H1 (cell line): ENCODE results near the gene BACE2. TPM values are rescaled to one million over a fixed set of nuclear protein-coding genes. Genes with fewer than 3 reads are reported as not detected.

Experiments
- ASH2L ChIP-seq: fragments of 200-600, 300-600 bp; sonication (generic); IDR thresholded peaks from one replicate; pipeline ENCODE4 v1.7.1; 2017; ENCODE audit warnings: low read length
- SUZ12 ChIP-seq: fragments of 200-600 bp; sonication (generic); IDR thresholded peaks from 2 replicates; pipeline ENCODE4 v1.6.1; 2012; ENCODE audit warnings: mild to moderate bottlenecking, inconsistent platforms, low read length, moderate library complexity, mixed read lengths
- YY1 ChIP-seq: IDR thresholded peaks from 2 replicates; pipeline ENCODE4 v1.6.1; 2011; ENCODE audit warnings: low read depth, mild to moderate bottlenecking, low read length
- polyA plus RNA-seq, 7 experiments: library from polyadenylated mRNA; depleted of rRNA in 3 of 7; stranded (reverse) in 5 of 7; unstranded in 2 of 7; fragments of >200 nt in 5 of 7; fragments of 200-250 nt in 2 of 7; gene quantifications; 1 replicate in 5 of 7; 2 replicates in 1 of 7; 4 replicates in 1 of 7; pipeline versions ENCODE4 v1.2.1 to v1.2.3, GENCODE V29; 2011 to 2013; ENCODE audit warnings: missing spikeins in 2 of 7, mixed read lengths in 2 of 7
- total RNA-seq: library from RNA; stranded (reverse); fragmentation: NEBNext Ultra II Directional; extraction: Animal tissue kit (Norgen Biotek cat#: 25700); gene quantifications from 2 replicates; pipeline ENCODE4 v1.2.1, GENCODE V29; 2021

Gene BACE2
- total and polyA plus RNA-seq, 2 of the 8 experiments (the other 6 are each of a cell fraction or from before 2014, with no cell fraction given) = 8.1 to 10.9 TPM

- no peak for TF ChIP-seq ASH2L
- TF ChIP-seq YY1 = no peak
- TF ChIP-seq SUZ12 = no peak
- TF ChIP-seq, all 59 proteins: peak for 0
Measured at GRCh38 chr21:41124641-41125201, 43.2 kb upstream of the BACE2 start (continued).
